HUDEP-2 (cell line): ENCODE data around the gene LIMK1.
"Not testable (repeated sequence)": the region's sequence is repeated elsewhere in the genome, so short reads cannot be mapped to it uniquely, and the experiment has no call there.

Source experiments
- DNase-seq, 76 experiments: peaks; one replicate each; lab custom pipeline; 2025; ENCODE audit not compliant: unreplicated experiment in 76 of 76; lab: John Stamatoyannopoulos, UW

LIMK1 gene

DNA sequence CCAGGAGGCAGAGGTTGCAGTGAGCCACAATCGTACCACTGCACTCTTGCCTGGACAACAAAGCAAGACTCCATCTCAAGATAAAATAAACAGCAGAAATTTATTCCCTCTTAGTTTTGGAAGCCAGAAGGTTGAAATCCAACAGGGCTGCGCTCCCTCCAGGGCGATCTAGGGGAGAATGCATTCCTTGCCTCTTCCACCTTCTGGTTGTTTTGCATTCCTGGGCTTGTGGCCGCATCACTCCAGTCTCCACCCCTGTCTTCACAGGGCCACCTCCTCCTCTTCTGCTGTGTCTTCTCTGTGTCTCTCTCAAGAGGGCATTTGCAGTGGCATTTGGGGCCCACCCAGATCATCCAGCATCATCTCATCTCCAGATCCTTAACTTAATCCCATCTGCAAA lies 36.2 kb downstream of the LIMK1 start:
- no peak for DNase-seq

DNA sequence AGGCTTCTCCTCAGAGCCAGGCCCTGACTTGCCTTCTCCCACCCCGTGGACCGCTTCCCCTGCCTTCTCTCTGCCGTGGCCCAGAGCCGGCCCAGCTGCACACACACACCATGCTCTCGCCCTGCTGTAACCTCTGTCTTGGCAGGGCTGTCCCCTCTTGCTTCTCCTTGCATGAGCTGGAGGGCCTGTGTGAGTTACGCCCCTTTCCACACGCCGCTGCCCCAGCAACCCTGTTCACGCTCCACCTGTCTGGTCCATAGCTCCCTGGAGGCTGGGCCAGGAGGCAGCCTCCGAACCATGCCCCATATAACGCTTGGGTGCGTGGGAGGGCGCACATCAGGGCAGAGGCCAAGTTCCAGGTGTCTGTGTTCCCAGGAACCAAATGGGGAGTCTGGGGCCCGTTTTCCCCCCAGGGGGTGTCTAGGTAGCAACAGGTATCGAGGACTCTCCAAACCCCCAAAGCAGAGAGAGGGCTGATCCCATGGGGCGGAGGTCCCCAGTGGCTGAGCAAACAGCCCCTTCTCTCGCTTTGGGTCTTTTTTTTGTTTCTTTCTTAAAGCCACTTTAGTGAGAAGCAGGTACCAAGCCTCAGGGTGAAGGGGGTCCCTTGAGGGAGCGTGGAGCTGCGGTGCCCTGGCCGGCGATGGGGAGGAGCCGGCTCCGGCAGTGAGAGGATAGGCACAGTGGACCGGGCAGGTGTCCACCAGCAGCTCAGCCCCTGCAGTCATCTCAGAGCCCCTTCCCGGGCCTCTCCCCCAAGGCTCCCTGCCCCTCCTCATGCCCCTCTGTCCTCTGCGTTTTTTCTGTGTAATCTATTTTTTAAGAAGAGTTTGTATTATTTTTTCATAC lies 38.0 kb downstream of the LIMK1 start:
- DNase-seq = no peak

DNA sequence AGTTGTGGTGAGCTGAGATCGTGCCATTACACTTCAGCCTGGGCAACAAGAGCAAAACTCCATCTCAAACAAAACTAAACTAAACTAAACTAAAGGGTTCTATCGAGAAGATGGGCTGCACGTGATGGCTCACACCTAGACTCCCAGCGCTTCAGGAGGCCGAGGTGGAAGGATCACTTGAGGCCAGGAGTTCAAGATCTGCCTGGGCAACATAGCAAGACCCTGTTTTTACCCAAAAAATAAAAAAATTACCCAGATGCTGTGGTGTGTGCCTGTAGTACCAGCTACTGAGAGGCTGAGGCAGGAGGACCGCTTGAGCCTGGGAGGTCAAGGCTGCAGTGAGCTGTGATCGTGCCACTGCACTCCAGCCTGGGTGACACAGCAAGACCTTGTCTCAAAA lies 40.3 kb downstream of the LIMK1 start:
- not testable (repeated sequence) for DNase-seq

DNA sequence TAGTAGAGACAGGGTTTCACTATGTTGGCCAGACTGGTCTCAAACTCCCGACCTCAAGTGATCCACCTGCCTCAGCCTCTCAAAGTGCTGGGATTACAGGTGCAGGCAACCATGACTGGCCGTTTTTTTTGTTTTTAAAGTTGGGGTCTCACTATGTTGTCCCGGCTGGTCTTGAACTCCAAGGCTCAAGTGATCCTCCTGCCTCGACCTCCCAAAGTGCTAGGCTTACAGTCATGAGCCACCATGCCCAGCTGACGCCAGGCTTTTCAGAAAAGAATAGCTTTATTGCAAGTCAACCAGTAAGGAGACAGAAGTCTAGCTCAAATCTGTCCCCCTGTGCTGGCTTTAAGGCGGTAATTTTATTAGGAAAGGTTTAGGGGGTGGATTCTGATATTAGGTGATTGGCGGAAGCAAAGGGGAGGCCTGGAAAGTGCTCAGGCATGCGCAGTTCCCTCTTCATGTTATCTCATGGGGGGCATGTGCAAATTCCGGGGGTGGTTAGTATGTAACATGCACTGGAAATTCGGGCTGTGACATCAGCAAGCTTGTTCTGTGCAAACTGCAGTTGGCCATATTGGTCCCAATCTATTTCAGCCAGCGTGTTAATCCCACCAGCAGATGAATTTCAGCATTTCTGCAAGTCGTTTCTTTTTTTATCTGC lies 42.7 kb downstream of the LIMK1 start:
- DNase-seq = no peak

DNA sequence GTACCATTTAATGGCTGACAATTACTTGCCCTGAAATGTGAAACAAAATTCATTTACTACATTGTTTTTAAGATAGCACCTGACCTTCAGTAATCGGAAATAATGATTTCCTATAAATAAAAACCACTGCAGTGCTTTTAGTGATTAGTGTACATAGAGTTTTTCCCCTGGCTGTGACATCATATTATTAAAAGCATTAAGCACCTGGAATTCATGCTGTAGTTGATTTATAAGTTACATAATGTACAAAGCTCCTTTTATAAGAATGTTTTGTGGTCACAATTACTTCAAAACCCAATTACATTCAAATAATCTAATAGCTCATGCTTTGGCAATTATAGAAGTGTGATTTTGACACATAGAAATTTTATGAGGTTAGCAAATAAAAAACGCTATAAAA lies 46.3 kb downstream of the LIMK1 start:
- DNase-seq = no peak

DNA sequence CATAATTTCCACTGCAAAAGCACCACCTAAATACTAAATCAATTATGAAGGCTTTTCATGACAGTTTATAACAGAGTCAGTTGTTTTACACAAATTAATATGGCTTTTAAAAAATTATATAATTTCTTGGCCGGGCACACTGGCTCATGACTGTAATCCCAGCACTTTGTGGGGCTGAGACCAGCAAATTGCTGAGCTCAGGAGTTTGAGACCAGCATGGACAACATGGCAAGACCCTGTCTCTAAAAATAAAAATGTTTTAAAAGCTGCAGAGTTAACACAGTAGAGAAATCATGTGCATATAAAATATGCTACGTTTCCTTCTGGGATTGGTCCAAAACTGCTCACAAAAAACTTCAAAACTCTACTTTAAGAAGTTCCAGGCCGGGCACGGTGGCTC lies 46.9 kb downstream of the LIMK1 start:
- no peak for DNase-seq

DNA sequence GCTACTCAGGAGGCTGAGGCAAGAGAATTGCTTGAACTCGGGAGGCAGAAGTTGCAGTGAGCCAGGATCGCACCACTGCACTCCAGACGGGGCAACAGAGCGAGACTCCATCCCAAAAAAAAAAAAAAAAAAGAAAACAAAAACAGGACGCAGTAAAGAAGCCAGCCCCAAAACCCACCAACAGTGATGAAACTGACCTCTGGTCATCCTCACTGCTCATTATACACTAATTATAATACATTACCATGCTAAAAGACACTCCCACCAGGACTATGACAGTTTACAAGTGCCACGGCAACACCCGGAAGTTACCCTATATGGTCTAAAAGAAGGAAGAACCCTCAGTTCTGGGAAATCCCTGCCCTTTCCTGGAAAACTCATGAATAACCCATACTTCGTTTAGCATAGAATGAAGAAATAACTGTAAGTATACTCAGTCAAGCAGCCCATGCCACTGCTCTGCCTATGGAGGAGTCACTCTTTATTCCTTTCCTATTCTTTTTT lies 50.6 kb downstream of the LIMK1 start:
- DNase-seq = peak in 34 of 76 experiments; percentile 0 to 75 (median 24)

DNA sequence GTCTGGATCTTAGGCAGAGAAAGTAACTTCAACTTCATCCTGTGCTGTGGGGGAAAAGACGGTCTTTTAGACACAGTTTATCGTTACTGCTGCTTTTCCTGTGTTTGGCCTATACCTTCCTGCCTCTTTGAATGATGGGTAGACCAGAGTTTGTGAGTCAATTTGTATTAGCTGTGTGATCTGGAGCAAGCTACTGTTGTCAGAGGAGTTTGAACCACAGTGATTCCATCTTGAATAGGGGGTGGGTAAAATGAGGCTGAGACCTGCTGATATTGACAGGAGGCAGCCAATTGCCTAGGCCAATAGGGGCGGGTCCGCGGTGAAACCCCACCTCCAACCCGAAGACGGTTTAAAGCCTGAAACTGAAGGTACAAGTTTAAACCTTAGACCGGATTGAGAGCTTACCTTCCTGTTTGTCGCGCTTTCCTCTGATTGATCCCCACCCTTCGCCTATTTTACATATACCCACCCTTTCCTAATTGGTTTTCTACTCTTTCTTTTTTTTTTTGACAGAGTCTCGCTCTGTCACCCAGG lies 54.8 kb downstream of the LIMK1 start:
- no peak for DNase-seq

DNA sequence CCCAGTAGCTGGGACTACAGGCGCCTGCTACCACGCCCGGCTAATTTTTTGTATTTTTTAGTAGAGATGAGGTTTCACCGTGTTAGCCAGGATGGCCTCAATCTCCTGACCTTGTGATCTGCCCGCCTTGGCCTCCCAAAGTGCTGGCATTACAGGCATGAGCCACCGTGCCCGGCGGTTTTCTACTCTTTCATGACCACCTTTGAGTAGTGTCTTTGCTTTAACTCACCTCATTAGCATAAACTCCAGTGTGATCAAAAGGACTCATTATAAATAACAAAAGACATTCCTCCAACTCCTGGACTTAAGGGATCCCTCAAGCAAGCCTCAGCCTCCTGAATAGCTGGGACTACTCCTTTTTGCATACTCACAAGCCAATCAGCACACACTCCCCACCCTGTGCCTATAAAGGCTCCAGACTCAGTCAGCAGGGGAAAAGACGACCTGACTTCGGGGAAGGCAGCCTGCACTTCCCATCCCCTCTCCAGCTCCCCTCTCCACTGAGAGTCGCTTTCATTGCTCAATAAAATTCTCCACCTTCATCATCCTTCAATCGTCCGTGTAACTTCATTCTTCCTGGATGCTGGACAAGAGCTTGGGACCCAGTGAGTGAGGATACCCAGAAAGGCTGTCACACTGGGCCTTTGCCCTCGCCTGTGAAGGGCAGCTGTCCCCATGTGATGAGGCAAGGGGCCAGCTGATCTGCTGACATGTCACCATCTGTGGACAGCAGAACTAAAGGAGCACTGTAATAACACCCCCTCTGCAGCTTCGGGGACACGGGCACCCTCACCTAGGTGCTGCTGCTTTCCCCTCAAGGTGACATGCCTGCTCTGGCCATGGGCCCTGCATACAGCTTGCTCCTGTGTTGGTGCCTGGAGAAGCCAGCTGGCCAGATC lies 55.6 kb downstream of the LIMK1 start:
- DNase-seq = no peak

DNA sequence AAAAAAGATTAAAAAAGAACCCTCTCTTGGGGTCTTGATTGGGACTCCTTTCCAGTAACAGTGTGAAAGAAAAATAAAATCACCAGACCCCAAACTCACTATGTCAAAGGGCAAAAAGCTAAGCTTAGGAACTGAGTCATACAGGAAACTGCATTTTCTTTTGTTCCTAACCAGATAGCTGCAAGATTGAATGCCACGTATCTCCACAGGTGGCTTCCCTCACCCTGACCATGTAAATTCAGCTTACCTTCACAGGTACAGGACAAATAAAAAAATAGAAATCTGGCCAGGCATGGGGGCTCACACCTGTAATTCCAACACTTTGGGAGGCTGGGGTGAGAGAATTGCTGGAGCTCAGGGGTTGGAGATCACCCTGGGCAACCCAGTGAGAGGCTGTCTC lies 58.1 kb downstream of the LIMK1 start:
- no peak for DNase-seq

DNA sequence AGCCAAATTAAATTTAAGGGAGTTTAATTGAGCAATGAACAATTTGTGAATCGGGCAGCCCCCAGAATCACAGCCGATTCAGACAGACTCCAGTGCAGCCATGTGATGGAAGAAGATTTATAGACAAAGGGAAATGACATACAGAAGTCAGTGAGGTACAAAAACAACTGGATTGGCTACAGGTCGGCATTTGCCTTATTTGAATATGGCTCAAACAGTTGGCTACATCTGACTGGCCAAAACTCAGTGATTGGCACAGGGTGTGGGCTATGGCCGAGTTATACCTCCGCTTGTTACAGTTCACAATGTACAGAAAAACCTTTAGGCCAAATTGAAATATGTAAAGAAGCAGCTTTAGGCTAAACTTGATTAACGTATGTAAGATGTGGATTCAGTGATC lies 59.8 kb downstream of the LIMK1 start:
- no peak for DNase-seq

DNA sequence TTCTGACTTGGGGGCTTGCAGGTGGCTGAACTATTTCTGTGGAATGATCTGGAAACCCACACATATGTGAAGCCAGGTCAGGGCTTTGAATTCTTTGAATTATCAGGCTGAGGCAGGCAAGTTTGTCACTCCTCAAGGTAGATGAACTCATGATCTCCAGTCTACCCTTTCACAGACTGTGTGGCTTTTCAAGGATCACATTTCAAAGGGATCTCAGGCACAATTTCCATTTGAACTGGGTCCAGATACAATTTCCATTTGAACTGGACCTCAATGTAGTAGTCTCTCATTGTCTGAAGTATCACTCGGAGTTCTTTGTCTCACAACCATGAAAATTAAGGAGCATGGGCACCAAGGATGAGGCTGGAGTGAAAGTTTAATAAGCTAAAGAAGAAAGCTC lies 64.9 kb downstream of the LIMK1 start:
- DNase-seq = no peak

DNA sequence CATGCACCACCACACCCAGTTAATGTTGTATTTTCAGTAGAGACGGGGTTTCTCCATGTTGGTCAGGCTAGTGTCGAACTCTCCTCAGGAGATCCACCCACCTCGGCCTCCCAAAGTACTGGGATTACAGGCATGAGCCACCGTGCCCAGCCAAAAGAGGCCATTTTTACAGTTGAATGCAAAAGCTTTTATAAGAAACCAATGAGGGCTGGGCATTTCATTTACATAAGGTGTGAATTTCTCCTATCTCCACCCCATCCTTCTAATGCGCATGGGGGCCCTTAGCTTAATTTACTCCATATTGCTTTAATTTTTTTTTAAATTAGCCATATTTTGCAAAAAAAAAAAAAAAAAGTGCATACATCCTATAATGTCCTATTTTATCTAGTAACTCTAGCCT lies 65.5 kb downstream of the LIMK1 start:
- DNase-seq = no peak

DNA sequence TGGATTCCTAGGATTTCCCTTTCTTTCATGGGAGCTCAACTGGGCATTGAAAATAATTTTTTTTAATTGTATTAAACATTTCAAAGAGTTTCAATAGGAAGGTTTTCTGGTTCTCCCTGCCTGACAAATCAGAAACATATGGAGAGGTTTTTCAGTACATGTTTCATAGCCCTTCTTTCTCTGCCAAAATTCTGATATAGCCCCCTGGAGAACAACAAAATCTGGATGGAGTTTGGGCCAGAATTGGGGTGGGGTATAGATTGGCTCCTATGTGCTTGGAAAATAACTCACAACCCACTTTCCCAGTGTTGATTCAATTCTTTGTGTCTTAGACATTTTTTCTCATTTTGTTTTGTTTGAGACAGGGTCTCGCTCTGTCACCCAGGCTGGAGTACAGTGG lies 66.0 kb downstream of the LIMK1 start:
- DNase-seq = no peak

DNA sequence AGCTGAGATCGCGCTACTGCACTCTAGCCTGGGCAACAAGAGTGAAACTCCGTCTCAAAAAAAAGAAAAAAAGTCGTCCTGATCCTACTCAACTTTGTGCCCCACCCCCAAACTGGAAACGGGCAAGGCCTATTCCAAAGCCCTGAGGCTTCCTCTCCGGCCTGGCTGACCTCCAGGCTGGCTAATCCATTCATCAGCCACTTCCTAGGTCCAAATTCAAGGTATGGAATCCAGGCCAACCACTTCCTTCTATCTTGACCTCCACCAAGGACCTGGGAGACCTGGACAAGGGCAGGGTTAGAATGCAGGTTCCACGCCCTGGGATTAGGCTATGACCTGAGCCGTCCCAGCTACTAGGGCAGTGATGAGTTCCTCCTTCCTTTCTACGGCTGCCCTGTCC lies 70.1 kb downstream of the LIMK1 start:
- no peak for DNase-seq

DNA sequence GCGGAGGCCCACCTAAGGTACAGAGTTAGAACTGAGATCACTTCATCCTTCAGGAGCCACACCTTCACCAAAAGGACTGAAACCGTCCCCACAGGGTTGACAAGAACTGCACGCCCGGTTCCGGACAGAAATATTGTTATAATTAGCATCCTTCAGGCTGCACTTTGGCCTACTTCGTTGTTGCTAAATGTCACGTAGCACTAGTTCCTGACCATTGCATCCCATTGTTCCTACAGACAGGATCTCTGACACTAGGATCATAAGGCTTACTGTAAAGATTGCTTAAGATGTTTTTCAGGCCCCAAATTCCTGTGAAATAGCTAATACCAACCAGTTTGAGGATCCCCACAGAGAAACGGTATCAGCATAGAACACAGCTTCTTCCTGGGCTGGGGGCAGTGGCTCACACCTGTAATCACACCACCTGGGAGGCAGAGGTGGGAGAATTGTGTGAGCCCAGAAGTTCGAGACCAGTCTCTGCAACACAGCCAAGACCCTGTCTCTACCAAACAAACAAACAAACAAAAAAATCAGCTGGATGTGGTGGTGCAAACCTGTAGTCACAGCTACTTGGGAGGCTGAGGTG lies 72.3 kb downstream of the LIMK1 start:
- DNase-seq = no peak

DNA sequence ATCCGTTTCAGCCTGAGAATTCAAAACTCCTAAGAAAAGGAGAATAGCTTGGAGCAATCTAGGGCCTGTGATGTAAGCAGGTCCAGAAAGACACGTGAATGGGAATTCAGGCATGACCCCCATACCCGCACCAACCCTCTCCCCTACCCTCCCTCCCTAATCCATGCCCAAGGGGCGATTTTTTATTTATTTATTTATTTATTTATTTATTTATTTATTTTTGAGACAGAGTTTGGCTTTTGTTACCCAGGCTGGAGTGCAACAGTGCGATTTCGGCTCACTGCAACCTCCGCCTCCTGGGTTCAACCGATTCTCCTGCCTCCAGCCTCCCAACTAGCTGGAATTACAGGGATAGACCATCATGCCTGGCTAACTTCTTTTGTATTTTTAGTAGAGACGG lies 74.0 kb downstream of the LIMK1 start:
- DNase-seq = no peak

DNA sequence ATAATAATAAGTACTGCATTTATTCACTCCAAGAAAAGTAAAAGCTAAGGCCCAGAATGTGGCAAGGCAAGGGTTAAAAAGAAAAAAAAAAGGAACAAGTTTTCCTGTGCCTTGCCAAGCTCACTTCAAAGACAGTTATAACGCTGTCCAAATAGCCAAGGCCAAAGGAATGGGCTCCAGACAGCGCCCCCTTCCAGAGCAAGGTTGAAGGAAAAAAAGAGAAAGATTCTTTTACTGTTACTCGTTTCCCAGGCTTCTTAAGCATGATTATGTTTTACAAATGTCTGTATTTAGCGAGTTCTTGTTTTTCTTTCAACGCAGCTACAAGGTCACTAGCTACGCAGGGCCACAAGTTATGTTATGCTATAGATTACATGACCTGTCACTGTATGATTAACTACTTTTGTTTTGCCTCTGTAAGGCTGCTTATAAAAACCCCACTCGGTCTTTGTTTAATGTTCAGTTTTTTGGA lies 81.4 kb downstream of the LIMK1 start:
- DNase-seq = no peak

DNA sequence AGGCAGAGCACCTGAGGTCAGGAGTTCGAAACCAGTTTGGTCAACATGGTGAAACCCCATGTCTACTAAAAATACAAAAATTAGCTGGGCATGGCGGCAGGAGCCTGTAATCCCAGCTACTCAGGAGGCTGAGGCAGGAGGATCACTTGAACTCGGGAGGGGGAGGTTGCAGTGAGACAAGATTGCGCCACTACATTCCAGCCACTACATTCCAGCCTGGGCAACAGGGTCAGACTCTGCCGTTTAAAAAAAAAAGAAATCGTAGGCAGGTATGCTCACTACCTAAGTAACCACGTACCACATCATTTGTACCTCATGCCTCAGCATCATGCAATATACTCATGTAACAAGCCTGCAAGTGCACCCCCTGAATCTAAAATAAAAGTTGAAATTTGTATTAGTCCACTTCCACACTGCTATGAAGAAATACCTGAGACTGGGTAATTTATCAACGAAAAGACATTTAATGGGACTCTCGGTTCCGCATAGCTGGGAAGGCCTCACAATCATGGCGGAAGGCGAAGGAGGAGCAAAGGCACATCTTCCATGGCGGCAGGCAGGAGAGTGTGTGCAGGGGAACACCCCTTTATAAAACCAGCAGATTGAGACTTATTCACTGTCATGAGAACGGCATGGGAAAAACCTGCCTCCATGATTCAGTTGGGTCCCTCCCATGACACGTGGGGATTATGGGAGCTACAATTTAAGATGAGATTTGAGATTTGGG lies 82.4 kb downstream of the LIMK1 start:
- no peak for DNase-seq

DNA sequence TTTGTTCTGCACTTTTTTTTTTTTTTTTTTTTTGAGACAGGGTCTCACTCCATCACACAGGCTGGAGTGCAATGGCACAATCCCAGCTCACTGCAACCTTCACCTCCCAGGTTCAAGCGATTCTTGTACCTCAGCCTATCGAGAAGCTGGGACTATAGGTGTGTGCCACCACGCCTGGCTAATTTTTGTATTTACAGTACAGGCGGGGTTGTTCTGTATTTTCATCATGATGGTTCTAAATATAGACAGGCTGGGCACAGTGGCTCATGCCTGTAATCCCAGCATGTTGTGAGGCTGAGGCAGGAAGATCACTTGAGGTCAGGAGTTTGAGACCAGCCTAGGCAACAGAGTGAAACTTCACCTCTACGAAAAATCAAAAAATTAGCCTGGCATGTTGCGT lies 83.7 kb downstream of the LIMK1 start:
- not testable (repeated sequence) for DNase-seq
